Caco-2 (cell line): ENCODE data around the gene PPP2R3A. TPM values are rescaled to one million over a fixed set of nuclear protein-coding genes. Genes with fewer than 3 reads are reported as not detected.

Experiments used
- BruUV-seq: library from RNA; stranded (reverse); fragments of 400-500 nt; replicated peaks from 2 replicates; lab custom pipeline; 2021; lab: Mats Ljungman, UMichigan
- CTCF ChIA-PET: fragments of 300-600 bp; sonication (Branson Sonifier 250); formaldehyde crosslinking; loops from one replicate; lab custom pipeline; 2022; ENCODE audit warnings: antibody characterized with exemption; lab: Charles Lee
- POLR2A ChIA-PET: fragments of 300-600 bp; sonication (Branson Sonifier 250); formaldehyde crosslinking; loops from one replicate; lab custom pipeline; 2022; ENCODE audit warnings: antibody characterized with exemption; lab: Charles Lee
- DNase-seq, 2 experiments: peaks; one replicate each; pipeline versions ENCODE4 v3.0.0 to v3.0.0-alpha.2; 2020 to 2022
- H3K27me3 ChIP-seq: replicated peaks from 2 replicates; pipeline ENCODE4 v1.6.0; 2011; ENCODE audit warnings: low read length; ENCODE audit not compliant: control insufficient read depth, insufficient read depth
- H3K36me3 ChIP-seq: 2 replicates; pipeline ENCODE4 v1.5.1; 2011; ENCODE audit warnings: low read length; ENCODE audit not compliant: control insufficient read depth, insufficient read depth
- H3K4me1 ChIP-seq: fragments of 250-450 bp; sonication (Bioruptor Pico); 2 replicates; pipeline ENCODE4 v1.5.1; 2020; ENCODE audit warnings: mild to moderate bottlenecking
- H3K4me3 ChIP-seq: 2 replicates; pipeline ENCODE4 v1.5.1; 2011; ENCODE audit warnings: low read depth, mild to moderate bottlenecking, control low read depth, low read length
- H3K9me3 ChIP-seq: fragments of 250-450 bp; sonication (Bioruptor Pico); 2 replicates; pipeline ENCODE4 v1.5.1; 2020; ENCODE audit warnings: mild to moderate bottlenecking, moderate library complexity
- H3K27ac Mint-ChIP-seq: one replicate; pipeline ENCODE4 v1.8.0; 2022; ENCODE audit warnings: mixed read lengths; ENCODE audit not compliant: unreplicated experiment
- H3K27me3 Mint-ChIP-seq: one replicate; pipeline ENCODE4 v1.8.0; 2022; ENCODE audit warnings: mixed read lengths; ENCODE audit not compliant: insufficient read depth, unreplicated experiment
- H3K36me3 Mint-ChIP-seq: one replicate; pipeline ENCODE4 v1.8.0; 2022; ENCODE audit warnings: mild to moderate bottlenecking, mixed read lengths; ENCODE audit not compliant: insufficient read depth, unreplicated experiment
- H3K4me1 Mint-ChIP-seq: one replicate; pipeline ENCODE4 v1.8.0; 2022; ENCODE audit warnings: low read depth, mixed read lengths; ENCODE audit not compliant: unreplicated experiment
- H3K4me3 Mint-ChIP-seq: one replicate; pipeline ENCODE4 v1.8.0; 2022; ENCODE audit warnings: mild to moderate bottlenecking, moderate library complexity, mixed read lengths; ENCODE audit not compliant: unreplicated experiment
- H3K9me3 Mint-ChIP-seq: one replicate; pipeline ENCODE4 v1.8.0; 2022; ENCODE audit warnings: mixed read lengths; ENCODE audit not compliant: unreplicated experiment
- CTCF ChIP-seq, 2 experiments: fragments of 200-600 bp in 1 of 2; IDR thresholded peaks; 1 replicate in 1 of 2; 2 replicates in 1 of 2; pipeline versions ENCODE4 v1.5.1 to v1.8.0; 2011 to 2022; ENCODE audit warnings: antibody characterized with exemption in 1 of 2, control low read depth in 1 of 2, inconsistent platforms in 1 of 2, low read depth in 1 of 2, low read length in 1 of 2, mild to moderate bottlenecking in 1 of 2, moderate library complexity in 1 of 2; ENCODE audit not compliant: insufficient read depth in 1 of 2, severe bottlenecking in 1 of 2, unreplicated experiment in 1 of 2
- intact Hi-C: fragments of 100-400 bp; cut with micrococcal nuclease; formaldehyde crosslinking; loops from one replicate; pipeline ENCODE4 v1.10.0; 2022; ENCODE audit not compliant: unreplicated experiment
- total RNA-seq: library from RNA; stranded (reverse); gene quantifications from 2 replicates; pipeline ENCODE4 v1.2.3, GENCODE V29; 2022

The PPP2R3A gene
- total RNA-seq, 1 experiment from 2014 or later, result 9.5 TPM

GRCh38 chr3:136068708-136069107 lies 103.2 kb downstream of the PPP2R3A start:
- Histone ChIP-seq H3K36me3 (no peaks in the 10 kb centered on the region), H3K4me3 (no peak overlapping the region), H3K27me3 (no peaks in the 10 kb centered on the region), H3K4me1 (peaks cover 13% of the 10 kb centered on the region), H3K9me3 (no peaks in the 10 kb centered on the region)
- ChIA-PET CTCF (no interaction called here), POLR2A (no interaction called here)
- BruUV-seq, result no TSS peak
- intact Hi-C loops, result no loop called here
- peaks cover 9% of the 10 kb centered on the region for H3K4me1 Mint-ChIP-seq
- H3K9me3 Mint-ChIP-seq, result no peaks in the 10 kb centered on the region
- no peak for DNase-seq
- no peak overlapping the region for H3K27ac Mint-ChIP-seq
- no peak overlapping the region for H3K4me3 Mint-ChIP-seq
- no peaks in the 10 kb centered on the region for H3K27me3 Mint-ChIP-seq
- TF ChIP-seq CTCF (IDR thresholded peaks at IDR 0.05; ENCODE audit: insufficient read depth in 1 of 2, low read depth in 1 of 2, low read length in 1 of 2, severe bottlenecking in 1 of 2, unreplicated experiment in 1 of 2), result no peak
- no peaks in the 10 kb centered on the region for H3K36me3 Mint-ChIP-seq

DNA sequence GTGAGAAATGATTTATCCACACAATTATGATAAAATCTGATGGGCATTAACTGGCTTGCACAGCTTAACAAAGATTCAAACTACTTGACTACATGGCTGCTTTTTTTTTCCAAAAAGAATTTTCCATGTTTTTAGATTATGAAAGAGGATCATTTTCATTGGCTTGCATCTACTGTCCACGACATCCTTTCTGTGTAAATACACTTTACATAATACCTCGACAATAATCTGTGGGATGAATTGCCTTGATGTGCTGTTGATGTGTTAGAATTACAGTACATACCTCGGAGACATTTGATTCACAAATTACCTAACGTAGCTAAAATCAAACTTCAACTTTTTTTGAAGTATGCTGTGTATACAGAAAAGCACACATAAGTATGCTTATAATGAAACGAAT lies 104.4 kb downstream of the PPP2R3A start:
- no peak overlapping the region for H3K4me3 ChIP-seq
- H3K36me3 ChIP-seq, result no peaks in the 10 kb centered on the region
- no peak for TF ChIP-seq CTCF (IDR thresholded peaks at IDR 0.05; ENCODE audit: insufficient read depth in 1 of 2, low read depth in 1 of 2, low read length in 1 of 2, severe bottlenecking in 1 of 2, unreplicated experiment in 1 of 2)
- Mint-ChIP-seq H3K36me3 (no peaks in the 10 kb centered on the region), H3K27ac (no peak overlapping the region), H3K4me1 (peaks cover 9% of the 10 kb centered on the region), H3K4me3 (no peak overlapping the region), H3K9me3 (no peaks in the 10 kb centered on the region), H3K27me3 (no peaks in the 10 kb centered on the region)
- DNase-seq, result no peak
- H3K9me3 ChIP-seq, result no peaks in the 10 kb centered on the region
- H3K4me1 ChIP-seq, result peaks cover 13% of the 10 kb centered on the region
- H3K27me3 ChIP-seq, result no peaks in the 10 kb centered on the region
- ChIA-PET CTCF (no interaction called here), POLR2A (interaction anchor here (0.6 kb wide), 1 partner anchor 128 kb away, joined by 3 read pairs; no protein-coding TSS in a partner anchor)
- no TSS peak for BruUV-seq
- intact Hi-C loops, result loop anchor here (10.0 kb wide), 2 partner anchors 435 to 545 kb away; no protein-coding TSS in a partner anchor

DNA sequence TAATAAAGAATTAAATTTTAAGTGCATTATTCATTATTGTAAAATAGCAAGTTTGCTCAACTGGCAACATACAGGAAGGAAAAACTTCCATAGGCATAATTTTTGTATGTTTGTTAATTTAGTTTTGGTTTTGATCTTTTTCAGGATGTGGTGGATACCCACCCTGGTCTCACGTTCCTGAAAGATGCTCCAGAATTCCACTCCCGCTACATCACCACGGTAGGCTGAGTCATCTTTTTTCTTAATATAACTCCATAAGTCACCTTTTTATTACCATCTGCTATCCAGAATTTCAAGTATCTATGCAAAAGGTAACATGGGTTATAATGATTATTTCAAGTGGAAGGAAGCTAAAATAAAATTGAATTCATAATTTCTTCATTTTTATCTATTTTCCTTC lies 104.8 kb downstream of the PPP2R3A start:
- no peaks in the 10 kb centered on the region for H3K36me3 Mint-ChIP-seq
- no peak for DNase-seq
- Histone ChIP-seq H3K9me3 (no peaks in the 10 kb centered on the region), H3K4me1 (peaks cover 13% of the 10 kb centered on the region), H3K36me3 (no peaks in the 10 kb centered on the region), H3K27me3 (no peaks in the 10 kb centered on the region), H3K4me3 (no peak overlapping the region)
- no peaks in the 10 kb centered on the region for H3K9me3 Mint-ChIP-seq
- no peak for TF ChIP-seq CTCF (IDR thresholded peaks at IDR 0.05; ENCODE audit: insufficient read depth in 1 of 2, low read depth in 1 of 2, low read length in 1 of 2, severe bottlenecking in 1 of 2, unreplicated experiment in 1 of 2)
- no TSS peak for BruUV-seq
- H3K27ac Mint-ChIP-seq, result no peak overlapping the region
- peaks cover 9% of the 10 kb centered on the region for H3K4me1 Mint-ChIP-seq
- H3K4me3 Mint-ChIP-seq, result no peak overlapping the region
- CTCF ChIA-PET, result interaction anchor here (0.6 to 1.1 kb wide), 3 partner anchors 126 to 1276 kb away, joined by 3 to 11 read pairs (median 6); partner anchors contain the start of genes MSL2 and STAG1
- POLR2A ChIA-PET, result no interaction called here
- no peaks in the 10 kb centered on the region for H3K27me3 Mint-ChIP-seq
- intact Hi-C loops, result loop anchor here (10.0 kb wide), 2 partner anchors 434 to 544 kb away; no protein-coding TSS in a partner anchor
